DOHH2 (cell line): ENCODE results near the gene GFER.

Experiments
- CTCF ChIP-seq: fragments of 200-600 bp; sonication (generic); IDR thresholded peaks from one replicate; pipeline ENCODE4 v1.5.1; 2014; ENCODE audit warnings: antibody characterized with exemption, mild to moderate bottlenecking, low read depth, low read length; ENCODE audit not compliant: poor library complexity, severe bottlenecking
- EZH2phosphoT487 ChIP-seq: fragments of 200-600 bp; sonication (generic); IDR thresholded peaks from 2 replicates; pipeline ENCODE4 v1.6.1; 2017; ENCODE audit warnings: borderline replicate concordance, mild to moderate bottlenecking, antibody characterized with exemption, low read length, moderate library complexity, mixed read lengths

GRCh38 chr16:2036200-2036966 lies 52.4 kb downstream of the GFER start:
- TF ChIP-seq CTCF: no peak
- no peak for TF ChIP-seq EZH2phosphoT487
